Activated CD8-positive, alpha-beta T cell treated with anti-CD3 and anti-CD28 coated beads for 36 hours (primary cell): ENCODE results near the gene BRPF1. TPM values are rescaled to one million over a fixed set of nuclear protein-coding genes. Genes with fewer than 3 reads are reported as not detected.

Experiments
- ATAC-seq: fragments of 200-7000 bp; cut with Tn5 transposase; one replicate; pipeline ENCODE4 v1.10.0; 2021; ENCODE audit warnings: mild to moderate bottlenecking, moderate library complexity
- CTCF ChIA-PET: fragments of 350-600 bp; sonication (Branson Sonifier 250); formaldehyde crosslinking; loops from one replicate; lab custom pipeline; 2021; ENCODE audit warnings: antibody characterized with exemption; lab: Charles Lee
- POLR2A ChIA-PET: fragments of 350-600 bp; sonication (Branson Sonifier 250); formaldehyde crosslinking; loops from one replicate; lab custom pipeline; 2021; ENCODE audit warnings: antibody characterized with exemption; lab: Charles Lee
- DNase-seq: peaks from one replicate; pipeline ENCODE4 v3.0.0-alpha.2; 2020
- H3K27ac Mint-ChIP-seq: one replicate; pipeline ENCODE4 v1.8.0; 2021; ENCODE audit warnings: mild to moderate bottlenecking, mixed read lengths
- H3K27me3 Mint-ChIP-seq: one replicate; pipeline ENCODE4 v1.8.0; 2021; ENCODE audit warnings: mixed read lengths
- H3K36me3 Mint-ChIP-seq: one replicate; pipeline ENCODE4 v1.8.0; 2021; ENCODE audit warnings: low read depth, mixed read lengths
- H3K4me1 Mint-ChIP-seq: one replicate; pipeline ENCODE4 v1.8.0; 2021; ENCODE audit warnings: low read depth, mixed read lengths
- H3K4me3 Mint-ChIP-seq: one replicate; pipeline ENCODE4 v1.8.0; 2021; ENCODE audit warnings: mild to moderate bottlenecking, moderate library complexity, mixed read lengths
- H3K9me3 Mint-ChIP-seq: one replicate; pipeline ENCODE4 v1.8.0; 2021; ENCODE audit warnings: mixed read lengths
- CTCF ChIP-seq: fragments of 200-600 bp; IDR thresholded peaks from one replicate; pipeline ENCODE4 v1.8.0; 2022; ENCODE audit warnings: antibody characterized with exemption, mild to moderate bottlenecking
- intact Hi-C: fragments of 100-400 bp; cut with micrococcal nuclease; formaldehyde crosslinking; loops from one replicate; pipeline ENCODE4 v1.10.0; 2022
- total RNA-seq, 2 experiments: library from RNA; stranded (reverse); gene quantifications; one replicate each; pipeline ENCODE4 v1.2.3, GENCODE V29; 2021

Gene BRPF1
- total RNA-seq, 2 experiments from 2014 or later, result 28.2 to 32.3 TPM

- peak overlapping the region; percentile 13 for H3K27ac Mint-ChIP-seq
- peaks cover 64% of the 10 kb centered on the region for H3K36me3 Mint-ChIP-seq
- peaks cover 26% of the 10 kb centered on the region for H3K4me1 Mint-ChIP-seq
- no peak for DNase-seq
- ChIA-PET POLR2A (interaction anchor here (1.0 to 2.7 kb wide), 3 partner anchors 14 to 26 kb away, joined by 3 to 9 read pairs (median 4); no protein-coding TSS in a partner anchor), CTCF (no interaction called here)
- no peak overlapping the region for H3K4me3 Mint-ChIP-seq
- no peak for ATAC-seq
- intact Hi-C loops, result no loop called here
- no peaks in the 10 kb centered on the region for H3K27me3 Mint-ChIP-seq
- no peak for TF ChIP-seq CTCF
- H3K9me3 Mint-ChIP-seq, result no peaks in the 10 kb centered on the region
Observed at GRCh38 chr3:9797196-9797945, 65.8 kb downstream of the BRPF1 start.

Other genes starting within 250 kb of the BRPF1 start
- gene LHFPL4, start 177.9 kb upstream of the BRPF1 start, total RNA-seq, result not detected
- 10 to 100 TPM; 27.9 to 33.4 TPM for gene MTMR14, start 82.2 kb upstream of the BRPF1 start, total RNA-seq
- gene CPNE9, start 27.9 kb upstream of the BRPF1 start, total RNA-seq, result not detected
- gene OGG1, start 18.2 kb downstream of the BRPF1 start, total RNA-seq, result 10 to 100 TPM; 32.4 to 39.3 TPM
- 10 to 100 TPM; 41.7 to 45.7 TPM for gene CAMK1, start 38.2 kb downstream of the BRPF1 start, total RNA-seq
- gene TADA3, start 60.7 kb downstream of the BRPF1 start, total RNA-seq, result 10 to 100 TPM; 57.5 to 58.3 TPM
- 100 to 1,000 TPM; 205 to 208 TPM for gene ARPC4, start 61.3 kb downstream of the BRPF1 start, total RNA-seq
- 10 to 100 TPM; 52.4 to 61.1 TPM for gene TTLL3, start 78.5 kb downstream of the BRPF1 start, total RNA-seq
- gene RPUSD3, start 112.3 kb downstream of the BRPF1 start, total RNA-seq, result 10 to 100 TPM; 78.8 to 83.5 TPM
- gene CIDEC, start 148.5 kb downstream of the BRPF1 start, total RNA-seq, result not detected
- gene JAGN1, start 158.9 kb downstream of the BRPF1 start, total RNA-seq, result 10 to 100 TPM; 29.7 to 30.3 TPM
- 1 to 10 TPM; 1.2 to 1.7 TPM for gene IL17RE, start 171.1 kb downstream of the BRPF1 start, total RNA-seq
- under 1 TPM; 0.22 to 0.32 TPM for gene IL17RC, start 185.4 kb downstream of the BRPF1 start, total RNA-seq
- gene CRELD1, start 202.1 kb downstream of the BRPF1 start, total RNA-seq, result 10 to 100 TPM in 1 of 2 experiments, 1 to 10 TPM in 1; 9.4 to 13.0 TPM
- 1 to 10 TPM; 5.6 to 5.7 TPM for gene PRRT3, start 220.7 kb downstream of the BRPF1 start, total RNA-seq